Keratinocyte (primary cell): ENCODE data around the gene UNC119B.

Experiments used
- EZH2 ChIP-seq: IDR thresholded peaks from one replicate; pipeline ENCODE4 v1.6.1; 2012; ENCODE audit warnings: inconsistent platforms, mild to moderate bottlenecking, low read length, moderate library complexity
- TF ChIP-seq, protein P1 (sequence below), 3 experiments: IDR thresholded peaks in 1 of 3; conservative IDR thresholded peaks in 1 of 3; optimal IDR thresholded peaks in 1 of 3; 2 replicates in 2 of 3; 3 replicates in 1 of 3; pipeline versions ENCODE3 to v1.5.1; 2011; ENCODE audit warnings: low read length in 3 of 3, mild to moderate bottlenecking in 3 of 3, moderate library complexity in 2 of 3, control low read depth in 1 of 3, inconsistent platforms in 1 of 3; ENCODE audit not compliant: insufficient read depth in 2 of 3; ENCODE audit errors: extremely low read depth in 1 of 3

DNA sequence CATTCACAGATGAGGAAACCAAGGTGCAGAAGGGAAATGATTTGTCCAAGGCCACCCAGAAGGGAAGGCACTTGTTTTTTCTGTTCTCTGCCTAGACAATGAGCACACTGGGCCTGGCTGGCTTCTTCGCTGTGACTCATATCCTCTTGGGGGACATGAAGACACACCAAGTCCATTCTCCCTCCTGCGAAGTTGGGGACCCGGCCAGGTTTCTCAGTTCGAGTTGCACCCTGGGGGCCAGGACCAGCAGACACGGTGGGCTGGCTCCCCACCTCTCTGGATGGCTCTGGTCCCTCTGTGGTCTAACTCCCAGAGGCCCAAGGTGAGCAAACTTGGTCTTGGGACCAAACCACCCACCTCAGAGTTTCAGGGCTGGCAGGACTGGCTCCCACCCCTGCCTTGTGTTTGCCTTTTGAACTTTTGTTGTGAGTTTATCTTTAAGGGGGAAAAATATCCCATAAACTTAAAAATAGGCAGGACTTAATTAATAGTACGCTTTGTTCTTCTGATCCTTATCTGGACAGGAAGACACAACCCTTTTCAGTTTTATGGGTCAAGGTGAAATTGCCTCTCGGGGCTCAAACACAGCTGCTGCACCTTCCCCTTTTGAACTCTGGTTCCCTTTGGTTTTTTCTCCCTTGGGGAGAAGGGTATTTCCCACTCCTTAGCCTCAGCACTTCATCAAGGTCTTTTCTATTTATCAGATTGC, 32.3 kb upstream of the UNC119B start:
- TF ChIP-seq, protein P1, sequence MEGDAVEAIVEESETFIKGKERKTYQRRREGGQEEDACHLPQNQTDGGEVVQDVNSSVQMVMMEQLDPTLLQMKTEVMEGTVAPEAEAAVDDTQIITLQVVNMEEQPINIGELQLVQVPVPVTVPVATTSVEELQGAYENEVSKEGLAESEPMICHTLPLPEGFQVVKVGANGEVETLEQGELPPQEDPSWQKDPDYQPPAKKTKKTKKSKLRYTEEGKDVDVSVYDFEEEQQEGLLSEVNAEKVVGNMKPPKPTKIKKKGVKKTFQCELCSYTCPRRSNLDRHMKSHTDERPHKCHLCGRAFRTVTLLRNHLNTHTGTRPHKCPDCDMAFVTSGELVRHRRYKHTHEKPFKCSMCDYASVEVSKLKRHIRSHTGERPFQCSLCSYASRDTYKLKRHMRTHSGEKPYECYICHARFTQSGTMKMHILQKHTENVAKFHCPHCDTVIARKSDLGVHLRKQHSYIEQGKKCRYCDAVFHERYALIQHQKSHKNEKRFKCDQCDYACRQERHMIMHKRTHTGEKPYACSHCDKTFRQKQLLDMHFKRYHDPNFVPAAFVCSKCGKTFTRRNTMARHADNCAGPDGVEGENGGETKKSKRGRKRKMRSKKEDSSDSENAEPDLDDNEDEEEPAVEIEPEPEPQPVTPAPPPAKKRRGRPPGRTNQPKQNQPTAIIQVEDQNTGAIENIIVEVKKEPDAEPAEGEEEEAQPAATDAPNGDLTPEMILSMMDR (optimal IDR thresholded peaks at IDR 0.05 in 1 of 3, IDR thresholded peaks at IDR 0.05 in 1 of 3, conservative IDR thresholded peaks at IDR 0.05 in 1 of 3; ENCODE audit: extremely low read depth in 1 of 3, insufficient read depth in 2 of 3, low read length in 3 of 3), result no peak
- no peak for TF ChIP-seq EZH2
